ENCODE data around the gene LRRC74A.
"Not testable (repeated sequence)": the region's sequence is repeated elsewhere in the genome, so short reads cannot be mapped to it uniquely, and the experiment has no call there.

The LRRC74A gene

GRCh38 chr14:76891391-76891790 is 65.2 kb downstream of the LRRC74A start:
- DNase-seq (ENCODE audit: low read depth in 2 of 2), result no peak

GRCh38 chr14:76894308-76894707 is 68.1 kb downstream of the LRRC74A start:
- DNase-seq (ENCODE audit: low read depth in 2 of 2), result no peak

DNA sequence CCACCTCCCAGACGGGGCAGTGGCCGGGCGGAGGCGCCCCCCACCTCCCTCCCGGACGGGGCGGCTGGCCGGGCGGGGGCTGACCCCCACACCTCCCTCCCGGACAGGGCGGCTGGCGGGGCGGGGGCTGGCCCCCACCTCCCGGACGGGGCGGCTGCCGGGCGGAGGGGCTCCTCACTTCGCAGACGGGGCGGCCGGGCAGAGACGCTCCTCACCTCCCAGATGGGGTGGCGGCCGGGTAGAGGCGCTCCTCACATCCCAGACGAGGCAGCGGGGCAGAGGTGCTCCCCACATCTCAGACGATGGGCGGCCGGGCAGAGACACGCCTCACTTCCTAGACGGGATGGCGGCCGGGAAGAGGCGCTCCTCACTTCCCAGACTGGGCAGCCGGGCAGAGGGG is 71.8 kb downstream of the LRRC74A start:
- not testable (repeated sequence) for DNase-seq (ENCODE audit: low read depth in 2 of 2)

DNA sequence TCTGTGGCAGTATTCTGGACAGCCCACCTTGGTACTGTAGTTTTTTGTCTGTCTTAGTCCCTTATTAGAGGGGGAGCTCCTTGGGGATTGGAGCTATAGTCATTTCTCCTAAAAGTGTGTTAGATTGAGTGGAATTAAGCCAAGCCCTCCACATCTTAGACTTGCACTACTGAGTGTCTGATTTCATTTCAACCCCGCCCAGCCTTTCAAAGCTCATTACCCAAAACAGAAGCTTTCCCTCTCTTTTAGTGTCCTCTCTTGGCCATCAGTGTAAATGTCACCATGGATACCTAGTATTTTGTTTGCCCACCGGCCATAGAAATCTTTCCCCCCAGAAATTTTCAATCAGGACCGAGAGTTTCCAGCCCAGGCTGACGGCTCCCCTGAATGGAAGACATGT is 74.5 kb downstream of the LRRC74A start:
- DNase-seq (ENCODE audit: low read depth in 2 of 2), result no peak

DNA sequence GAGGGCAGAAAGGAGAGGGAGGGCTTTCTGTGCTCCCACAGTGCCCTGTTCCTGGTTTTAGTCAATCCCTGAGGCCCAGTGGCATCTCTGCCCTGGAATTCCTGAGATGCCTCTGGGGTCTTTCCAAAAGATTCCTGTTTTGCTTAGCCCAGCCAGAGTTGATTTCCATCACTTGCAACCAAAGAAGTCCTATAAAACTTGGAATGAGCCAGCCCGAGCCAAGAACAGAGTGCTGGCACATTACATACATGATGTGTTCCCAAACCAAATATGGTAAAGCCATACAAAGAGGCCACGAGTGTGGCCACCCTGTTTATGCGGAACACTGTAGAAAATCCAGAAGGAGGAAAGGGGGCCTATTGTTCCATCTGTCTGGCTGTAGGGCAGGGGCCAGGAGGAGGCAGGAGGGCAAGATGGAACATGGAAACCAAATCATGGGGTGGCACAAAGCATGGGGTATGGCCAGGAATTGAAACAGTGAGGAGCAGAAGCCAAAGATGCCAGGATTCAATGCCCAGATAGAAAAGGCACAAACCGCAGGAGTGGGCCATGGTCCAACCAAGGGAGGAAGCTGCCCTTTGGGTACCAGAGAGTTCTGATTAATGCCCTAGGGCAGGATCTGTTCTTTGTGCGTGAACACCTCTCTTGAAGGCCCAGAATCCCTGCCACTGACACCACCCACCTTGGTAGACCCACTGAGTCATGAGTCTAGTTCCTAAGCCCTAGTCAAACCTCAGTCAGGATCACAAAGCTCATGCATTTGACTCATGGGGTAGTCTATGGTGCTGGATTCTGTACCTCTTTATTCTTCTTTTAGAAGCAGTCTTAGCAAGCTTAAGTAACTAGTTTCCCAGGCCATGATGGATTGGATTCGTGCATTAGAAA is 75.2 kb downstream of the LRRC74A start:
- DNase-seq (ENCODE audit: low read depth in 2 of 2), result no peak

DNA sequence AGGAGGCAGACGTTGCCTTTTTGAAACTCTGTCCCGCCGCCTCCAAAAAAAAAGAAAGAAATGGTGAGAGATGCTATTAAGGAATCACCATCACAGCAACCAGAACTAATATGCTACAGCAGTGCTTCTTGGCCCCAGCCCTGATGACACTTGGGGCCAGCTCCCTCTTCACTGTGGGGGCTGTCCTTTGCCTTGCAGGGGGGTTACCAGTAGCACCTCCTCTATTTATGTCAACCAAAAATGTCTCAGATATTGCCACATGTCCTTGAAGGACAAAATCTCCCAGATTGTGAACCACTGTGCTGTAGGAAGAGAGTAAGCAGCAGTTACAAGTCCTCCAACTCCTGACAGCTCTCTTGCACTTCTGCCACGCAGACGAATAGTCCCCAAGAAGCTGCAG is 76.4 kb downstream of the LRRC74A start:
- no peak for DNase-seq (ENCODE audit: low read depth in 2 of 2)

DNA sequence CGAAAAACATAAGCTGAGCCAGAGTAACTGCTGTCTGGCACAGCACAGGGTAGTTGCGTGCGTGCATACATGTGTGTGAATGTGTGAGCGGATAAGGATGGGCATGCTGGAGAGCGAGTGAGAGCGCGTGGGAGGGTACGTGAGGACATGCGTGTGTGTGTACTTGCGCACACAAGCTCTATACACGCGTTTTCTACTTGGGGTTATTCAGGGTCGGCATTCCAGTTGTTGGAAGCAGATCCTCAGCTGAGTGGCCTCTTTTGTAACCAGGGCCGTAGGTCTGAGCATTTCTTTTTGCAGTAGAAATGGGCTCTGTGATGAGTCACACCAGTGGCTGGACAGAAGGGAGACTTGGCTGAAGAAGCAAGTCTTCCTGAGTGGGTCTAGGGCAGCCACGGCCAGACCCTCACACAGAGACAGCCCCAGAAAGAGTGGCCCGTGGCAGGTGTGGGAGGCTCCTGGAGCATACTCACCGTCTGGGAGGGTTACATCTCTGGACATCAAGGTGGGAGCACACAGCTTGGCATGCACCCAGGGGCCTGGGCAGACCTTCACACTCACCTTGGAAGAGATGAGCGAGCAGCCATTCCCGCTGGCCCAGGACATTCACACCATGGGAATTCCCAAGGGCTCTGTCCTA is 78.0 kb downstream of the LRRC74A start:
- no peak for DNase-seq (ENCODE audit: low read depth in 2 of 2)

DNA sequence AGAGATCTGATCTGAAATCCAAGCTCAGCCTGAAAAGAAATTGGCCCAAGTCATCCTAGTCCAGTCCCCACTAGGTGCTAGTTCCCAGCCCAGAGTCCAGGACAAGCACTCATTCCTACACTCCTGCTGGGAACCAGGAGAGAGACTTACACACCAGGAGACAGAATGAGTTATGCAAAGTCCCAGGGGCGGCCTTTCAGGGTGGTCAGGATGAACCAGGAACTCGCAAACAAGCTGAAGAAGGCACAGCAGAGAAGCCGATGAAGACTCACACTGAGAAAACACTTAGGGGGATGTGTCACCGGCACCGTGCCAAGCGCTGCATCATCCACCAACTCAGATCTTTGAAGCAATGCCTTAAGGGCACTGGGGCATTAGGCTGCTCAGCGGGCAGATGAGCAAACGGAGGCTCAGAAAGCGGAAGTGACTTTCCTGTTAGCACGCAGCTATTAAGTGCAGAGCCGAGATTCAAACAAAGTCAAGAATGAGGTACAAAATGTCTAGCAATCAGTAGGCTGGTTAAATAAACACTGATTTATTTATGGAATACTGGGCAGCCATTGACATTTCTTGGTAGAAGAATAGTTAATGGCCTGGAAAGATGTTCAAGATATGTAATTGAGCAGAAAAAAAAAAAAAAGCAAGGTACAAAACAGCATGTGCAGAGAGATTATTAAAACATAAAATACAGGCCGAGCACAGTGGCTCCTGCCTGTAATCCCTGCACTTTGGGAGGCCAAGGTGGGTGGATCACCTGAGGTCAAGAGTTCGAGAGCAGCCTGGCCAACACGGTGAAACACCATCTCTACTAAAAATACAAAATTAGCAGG is 78.7 kb downstream of the LRRC74A start:
- peak; percentile 66 to 73 for DNase-seq (ENCODE audit: low read depth in 2 of 2)

- no peak for DNase-seq (ENCODE audit: low read depth in 2 of 2)
Observed at GRCh38 chr14:76908834-76909233, 82.6 kb downstream of the LRRC74A start.

DNA sequence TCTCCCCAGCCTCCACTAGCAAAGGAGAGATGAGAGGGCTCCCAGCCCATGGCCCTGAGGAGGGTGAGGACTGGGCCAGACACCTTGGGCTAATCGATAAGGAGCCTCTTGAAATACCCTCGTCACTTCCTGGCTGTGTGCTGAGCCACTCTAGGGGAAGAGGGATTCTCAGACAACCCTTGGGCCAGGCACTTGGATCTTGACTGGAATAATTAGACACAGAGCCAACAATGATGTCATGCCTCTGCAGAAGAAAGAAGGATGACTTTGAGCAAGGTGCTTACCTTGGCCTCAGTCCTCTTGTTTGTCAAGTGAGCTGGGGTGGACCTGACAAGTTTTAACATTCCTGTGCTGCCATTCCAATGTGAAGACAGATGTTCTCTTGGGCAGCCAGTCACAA is 83.1 kb downstream of the LRRC74A start:
- no peak for DNase-seq (ENCODE audit: low read depth in 2 of 2)

DNA sequence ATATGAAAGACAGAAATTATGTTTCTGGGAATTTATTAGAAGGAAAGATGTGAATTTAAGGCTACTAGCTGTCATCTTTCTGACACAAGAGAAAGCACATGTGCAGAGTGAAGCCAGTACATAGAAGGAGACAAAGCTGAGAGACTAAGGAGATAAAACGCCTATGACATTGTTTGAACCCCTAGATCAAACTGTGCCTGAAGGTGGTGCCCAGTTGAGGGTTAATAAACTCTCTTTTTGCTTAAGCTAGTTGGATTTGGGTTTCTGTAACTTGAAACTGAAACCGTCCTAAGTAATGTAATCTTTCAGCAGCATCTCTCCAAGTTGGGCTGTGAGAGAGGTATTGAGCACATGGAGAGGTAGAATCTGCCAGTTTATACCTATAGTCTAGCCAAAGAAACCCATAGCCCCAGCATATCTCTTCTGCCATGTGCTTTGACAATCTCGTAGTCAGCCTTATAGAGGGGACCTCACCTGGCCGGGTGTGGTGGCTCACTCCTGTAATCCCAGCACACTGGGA is 84.2 kb downstream of the LRRC74A start:
- no peak for DNase-seq (ENCODE audit: low read depth in 2 of 2)

GRCh38 chr14:76911473-76911872 is 85.3 kb downstream of the LRRC74A start:
- DNase-seq (ENCODE audit: low read depth in 2 of 2), result no peak

DNA sequence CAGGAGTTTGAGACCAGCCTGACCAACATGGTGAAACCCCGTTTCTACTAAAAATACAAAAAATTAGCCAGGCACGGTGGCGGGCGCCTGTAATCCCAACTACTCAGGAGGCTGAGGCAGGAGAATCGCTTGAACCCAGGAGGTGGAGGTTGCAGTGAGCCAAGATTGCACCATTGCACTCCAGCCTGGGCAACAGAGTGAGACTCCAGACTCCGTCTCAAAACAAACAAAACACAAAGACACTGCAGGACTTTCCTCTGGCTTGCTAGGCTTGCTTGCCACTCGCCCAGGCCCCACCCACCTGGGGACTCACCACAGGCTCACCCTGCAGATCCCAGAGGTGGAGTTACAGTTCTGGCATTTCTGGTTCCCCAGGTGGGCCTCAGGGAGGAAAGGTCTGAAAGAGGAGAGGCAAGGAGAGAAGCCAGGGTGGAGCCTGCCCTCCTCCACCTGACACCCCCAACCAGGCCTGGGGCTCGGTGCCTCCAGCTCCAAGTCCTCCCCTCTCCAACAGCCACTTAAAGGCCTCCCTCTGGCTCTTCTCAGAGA is 88.4 kb downstream of the LRRC74A start:
- DNase-seq (ENCODE audit: low read depth in 2 of 2), result not testable (repeated sequence)

- no peak for DNase-seq (ENCODE audit: low read depth in 2 of 2)
Observed at GRCh38 chr14:76916040-76916715, 90.0 kb downstream of the LRRC74A start.

DNA sequence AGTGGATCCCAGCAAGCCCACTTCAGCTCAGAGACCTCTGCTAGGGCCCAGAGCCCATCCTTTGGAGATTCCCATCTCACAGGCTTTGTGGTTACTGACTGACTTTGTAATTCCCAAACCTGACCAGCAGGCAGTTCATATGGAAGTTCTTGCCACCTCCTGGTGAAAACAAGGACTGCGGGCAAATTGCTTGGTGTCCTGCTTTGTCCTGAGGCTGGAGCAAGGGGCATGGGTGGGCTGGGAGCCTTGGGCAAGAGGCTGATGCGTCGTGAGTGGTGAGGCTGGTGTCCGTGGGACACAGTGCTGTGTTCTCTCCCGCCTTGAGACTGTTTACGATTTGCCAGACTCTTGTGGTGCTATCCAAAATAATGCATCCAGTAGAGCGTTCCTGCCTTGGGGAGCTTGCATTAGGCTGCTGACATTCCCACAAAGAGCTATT is 91.0 kb downstream of the LRRC74A start:
- DNase-seq (ENCODE audit: low read depth in 2 of 2), result no peak

GRCh38 chr14:76917745-76918255 is 91.6 kb downstream of the LRRC74A start:
- no peak for DNase-seq (ENCODE audit: low read depth in 2 of 2)

DNA sequence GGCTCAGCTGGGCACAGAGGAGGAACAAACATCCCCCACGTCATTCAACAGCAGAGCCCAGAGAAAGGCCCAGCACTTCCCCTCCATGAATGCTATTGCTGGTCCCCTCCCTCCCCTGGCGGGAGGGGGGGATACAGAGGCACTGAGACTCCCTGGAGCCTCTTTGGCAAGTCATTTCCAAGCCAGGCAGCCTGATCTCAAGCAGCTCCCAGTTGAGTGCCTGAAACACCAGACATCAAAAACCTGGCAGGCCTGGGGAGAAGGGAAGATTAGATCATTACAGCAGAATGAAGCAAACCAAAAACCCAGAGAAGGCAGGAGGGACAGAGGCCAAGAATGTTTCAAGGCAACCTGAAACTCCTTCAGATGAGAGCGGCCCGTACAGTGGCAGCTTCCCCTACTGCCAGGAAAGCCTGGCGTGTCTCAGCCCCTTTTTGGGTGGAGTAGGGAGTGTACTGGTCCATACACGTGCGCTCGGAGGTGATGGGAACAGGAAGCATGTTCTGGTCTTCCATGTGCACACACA is 92.1 kb downstream of the LRRC74A start:
- no peak for DNase-seq (ENCODE audit: low read depth in 2 of 2)

DNA sequence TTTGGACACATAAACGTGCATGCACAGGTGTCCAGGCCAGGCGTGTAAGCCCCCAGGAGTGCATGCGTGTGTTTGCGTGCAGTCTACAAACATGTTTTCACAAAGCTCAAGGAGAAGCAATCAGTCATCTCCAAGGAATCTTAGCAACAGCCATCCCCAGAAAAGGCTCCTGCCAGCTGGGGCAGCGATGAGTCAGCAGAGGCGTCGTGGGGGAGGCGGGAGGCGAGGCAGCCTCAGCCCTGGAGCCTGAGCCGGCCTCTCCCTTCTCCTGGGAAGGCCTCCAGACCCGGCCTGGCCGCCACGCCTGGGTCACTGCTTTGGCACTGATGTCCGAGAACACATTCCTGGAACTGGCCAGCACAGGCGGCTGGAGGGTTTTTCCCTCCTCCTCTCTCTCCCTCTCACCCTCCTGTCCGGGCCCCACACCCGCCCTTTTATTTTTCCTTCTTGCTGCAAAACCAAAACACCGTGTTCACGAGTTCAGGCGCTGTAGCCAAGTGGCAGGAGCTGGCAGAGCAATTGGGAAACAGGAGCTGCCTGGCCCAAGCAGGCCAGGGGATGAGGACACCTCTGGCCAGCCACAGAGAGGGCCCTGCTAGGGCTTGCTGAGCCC is 92.7 kb downstream of the LRRC74A start:
- DNase-seq (ENCODE audit: low read depth in 2 of 2), result no peak

Data from stimulated activated CD4-positive, alpha-beta T cell treated with anti-CD3 and anti-CD28 coated beads, Interleukin-1b, Interleukin-23, amount 100 ng/mL, for 4 hours (primary cell).